Esophagus squamous epithelium (tissue), 5 donors: ENCODE measurements around the gene GALNT3. TPM values are rescaled to one million over a fixed set of nuclear protein-coding genes. Genes with fewer than 3 reads are reported as not detected.

Experiments used
- DNase-seq: peaks from one replicate; lab custom pipeline; 2025; lab: John Stamatoyannopoulos, UW
- H3K27ac ChIP-seq, 4 donors: fragments of 200-600 bp; sonication (generic); one replicate each; pipeline ENCODE4 v1.5.1; 2016 to 2019; ENCODE audit warnings: mild to moderate bottlenecking in 1 of 4
- H3K27me3 ChIP-seq, 4 donors: fragments of 200-600 bp; sonication (generic); 1 replicate in 3 of 4; 2 replicates in 1 of 4; pipeline versions ENCODE4 v1.5.1 to v1.6.0; 2017 to 2021; ENCODE audit warnings: antibody characterized with exemption in 1 of 4
- H3K36me3 ChIP-seq, 3 donors: fragments of 200-600 bp; sonication (generic); one replicate each; pipeline ENCODE4 v1.5.1; 2016 to 2019
- H3K4me1 ChIP-seq, 3 donors: fragments of 200-600 bp; sonication (generic); one replicate each; pipeline ENCODE4 v1.5.1; 2017 to 2019
- H3K4me3 ChIP-seq, 4 donors: fragments of 200-600 bp; sonication (generic); 1 replicate in 3 of 4; 2 replicates in 1 of 4; pipeline ENCODE4 v1.5.1; 2016 to 2019; ENCODE audit warnings: mild to moderate bottlenecking in 2 of 4, moderate library complexity in 1 of 4
- H3K9me3 ChIP-seq, 3 donors: fragments of 200-600 bp; sonication (generic); one replicate each; pipeline ENCODE4 v1.5.1; 2016 to 2019
- CTCF ChIP-seq, 6 experiments: fragments of 450-650 bp in 4 of 6; fragments of 200-600 bp in 2 of 6; sonication (generic) in 2 of 6; IDR thresholded peaks; one replicate each; pipeline ENCODE4 v1.5.1; 2016 to 2019; ENCODE audit warnings: antibody characterized with exemption in 6 of 6, mild to moderate bottlenecking in 4 of 6, moderate library complexity in 4 of 6
- POLR2A ChIP-seq, 4 donors: fragments of 450-650 bp; IDR thresholded peaks; one replicate each; pipeline ENCODE4 v1.6.1; 2017; ENCODE audit warnings: antibody characterized with exemption in 4 of 4, mild to moderate bottlenecking in 4 of 4, moderate library complexity in 3 of 4
- WGBS, 2 donors: methylation state at CpG; one replicate each; pipeline ENCODE4 v1.1.5; 2018; 5-methylcytosine and 5-hydroxymethylcytosine counted together
- intact Hi-C: fragments of 100-400 bp; cut with DNase I; formaldehyde crosslinking; loops from one replicate; pipeline ENCODE4 v1.15.0; 2022
- total RNA-seq, 4 donors: library from RNA; depleted of rRNA; stranded (reverse); fragments of >200 nt; gene quantifications; one replicate each; pipeline ENCODE4 v1.1.0, GENCODE V29; 2016
- donor health status: DM: yes; HTN: yes; CAD: no.

GALNT3 gene
- total RNA-seq, 4 donors from 2014 or later = 28.4 to 76.0 (median 43.3) TPM

- peaks cover 0 to 17% (median 0%) of the 10 kb centered on the region in 4 donors for H3K27me3 ChIP-seq
- intact Hi-C loops = no loop called here
- no peak for TF ChIP-seq POLR2A (IDR thresholded peaks at IDR 0.05)
- TF ChIP-seq CTCF (IDR thresholded peaks at IDR 0.05) = no peak
- no peaks in the 10 kb centered on the region for H3K36me3 ChIP-seq
- no peaks in the 10 kb centered on the region for H3K9me3 ChIP-seq
- H3K27ac ChIP-seq = no peak overlapping the region
- H3K4me3 ChIP-seq = no peak overlapping the region
- no peak for DNase-seq
- 47 to 94% methylated on average over 1 of the region's 1 CpG for WGBS, 2 donors
- peaks cover 0 to 42% (median 2%) of the 10 kb centered on the region in 3 donors for H3K4me1 ChIP-seq
These were observed 2.1 kb upstream of the GALNT3 start for GRCh38 chr2:165796129-165796528.

- no peaks in the 10 kb centered on the region for H3K9me3 ChIP-seq
- peaks cover 0 to 17% (median 0%) of the 10 kb centered on the region in 4 donors for H3K27me3 ChIP-seq
- 21 to 36% methylated on average over 2 of the region's 2 CpGs for WGBS, 2 donors
- peak overlapping the region; percentile 75 to 89 (median 78) for H3K4me3 ChIP-seq
- H3K4me1 ChIP-seq = peaks cover 0 to 51% (median 2%) of the 10 kb centered on the region in 3 donors
- no peak for DNase-seq
- no peak for TF ChIP-seq POLR2A (IDR thresholded peaks at IDR 0.05)
- no peak for TF ChIP-seq CTCF (IDR thresholded peaks at IDR 0.05)
- H3K27ac ChIP-seq = peak overlapping the region; percentile 93 to 97 (median 97)
- no peaks in the 10 kb centered on the region for H3K36me3 ChIP-seq
- intact Hi-C loops = no loop called here
These were observed 964 bp upstream of the GALNT3 start for GRCh38 chr2:165795011-165795410.

GRCh38 chr2:165794536-165794928 is 485 bp upstream of the GALNT3 start:
- no peaks in the 10 kb centered on the region for H3K9me3 ChIP-seq
- no peak for TF ChIP-seq CTCF (IDR thresholded peaks at IDR 0.05)
- TF ChIP-seq POLR2A (IDR thresholded peaks at IDR 0.05) = no peak
- no peaks in the 10 kb centered on the region for H3K36me3 ChIP-seq
- intact Hi-C loops = no loop called here
- H3K4me3 ChIP-seq = peak overlapping the region; percentile 75 to 89 (median 78)
- peak overlapping the region; percentile 93 to 97 (median 97) for H3K27ac ChIP-seq
- WGBS, 2 donors = 0% methylated on average over 5 of the region's 18 CpGs; no CpG with 5 or more reads in 1 of the 2 donors
- peaks cover 0 to 55% (median 2%) of the 10 kb centered on the region in 3 donors for H3K4me1 ChIP-seq
- peaks cover 0 to 17% (median 0%) of the 10 kb centered on the region in 4 donors for H3K27me3 ChIP-seq
- no peak for DNase-seq

GRCh38 chr2:165793161-165793778 is 777 bp downstream of the GALNT3 start:
- DNase-seq = no peak
- TF ChIP-seq POLR2A (IDR thresholded peaks at IDR 0.05) = peak in 1 of 4 donors; percentile 52
- TF ChIP-seq CTCF (IDR thresholded peaks at IDR 0.05) = no peak
- Histone ChIP-seq H3K27ac (peak overlapping the region; percentile 93 to 97 (median 97)), H3K36me3 (no peaks in the 10 kb centered on the region), H3K4me3 (peak overlapping the region; percentile 75 to 89 (median 78)), H3K9me3 (no peaks in the 10 kb centered on the region), H3K27me3 (peaks cover 0 to 17% (median 0%) of the 10 kb centered on the region in 4 donors), H3K4me1 (peaks cover 0 to 60% (median 2%) of the 10 kb centered on the region in 3 donors)
- 17 to 61% methylated on average over 3 to 18 of the region's 35 CpGs for WGBS, 2 donors
- intact Hi-C loops = no loop called here

- no peak for TF ChIP-seq CTCF (IDR thresholded peaks at IDR 0.05)
- no peak for TF ChIP-seq POLR2A (IDR thresholded peaks at IDR 0.05)
- H3K4me3 ChIP-seq = peak overlapping the region in 2 of 4 donors; percentile 75 to 89
- no peak for DNase-seq
- H3K27me3 ChIP-seq = peaks cover 0 to 17% (median 0%) of the 10 kb centered on the region in 4 donors
- 25 to 29% methylated on average over 1 of the region's 1 CpG for WGBS, 2 donors
- intact Hi-C loops = no loop called here
- peak overlapping the region in 3 of 4 donors; percentile 97 for H3K27ac ChIP-seq
- no peaks in the 10 kb centered on the region for H3K36me3 ChIP-seq
- H3K9me3 ChIP-seq = no peaks in the 10 kb centered on the region
- peaks cover 0 to 60% (median 2%) of the 10 kb centered on the region in 3 donors for H3K4me1 ChIP-seq
These were observed 2.0 kb downstream of the GALNT3 start for GRCh38 chr2:165792104-165792454.
